GM18511 (cell line): ENCODE data around the gene ITCH.
"Not testable (repeated sequence)": the region's sequence is repeated elsewhere in the genome, so short reads cannot be mapped to it uniquely, and the experiment has no call there.

ENCODE experiments used
- ATAC-seq: cut with Tn5 transposase; IDR thresholded peaks from one replicate; pipeline ENCODE4 v1.9.1; 2021; ENCODE audit warnings: mild to moderate bottlenecking, moderate library complexity; ENCODE audit not compliant: unreplicated experiment

ITCH gene

GRCh38 chr20:34449674-34450592 is 86.9 kb downstream of the ITCH start:
- ATAC-seq: no peak

- no peak for ATAC-seq
Measured at GRCh38 chr20:34452281-34452982, 89.4 kb downstream of the ITCH start.

DNA sequence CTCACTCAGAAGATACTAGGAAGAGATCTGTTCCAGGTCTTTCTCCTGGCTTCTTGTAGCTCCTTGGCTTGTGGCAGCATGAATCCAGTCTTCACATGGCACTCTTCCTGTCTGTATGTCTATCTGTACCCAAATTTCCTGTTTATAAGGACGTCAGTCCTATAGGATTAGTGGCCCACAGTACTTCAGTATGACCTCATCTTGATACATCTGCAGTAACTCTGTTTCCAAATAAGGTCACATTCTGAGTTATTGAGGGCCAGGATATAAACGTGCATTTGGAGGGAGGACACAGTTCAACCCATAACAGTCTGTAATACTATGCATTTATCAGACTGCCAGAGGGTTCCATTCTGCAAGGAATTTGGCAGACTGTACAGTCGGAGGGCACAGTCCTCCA is 95.6 kb downstream of the ITCH start:
- no peak for ATAC-seq

GRCh38 chr20:34459209-34459897 is 96.3 kb downstream of the ITCH start:
- ATAC-seq: no peak

GRCh38 chr20:34461779-34462087 is 98.7 kb downstream of the ITCH start:
- ATAC-seq: no peak

DNA sequence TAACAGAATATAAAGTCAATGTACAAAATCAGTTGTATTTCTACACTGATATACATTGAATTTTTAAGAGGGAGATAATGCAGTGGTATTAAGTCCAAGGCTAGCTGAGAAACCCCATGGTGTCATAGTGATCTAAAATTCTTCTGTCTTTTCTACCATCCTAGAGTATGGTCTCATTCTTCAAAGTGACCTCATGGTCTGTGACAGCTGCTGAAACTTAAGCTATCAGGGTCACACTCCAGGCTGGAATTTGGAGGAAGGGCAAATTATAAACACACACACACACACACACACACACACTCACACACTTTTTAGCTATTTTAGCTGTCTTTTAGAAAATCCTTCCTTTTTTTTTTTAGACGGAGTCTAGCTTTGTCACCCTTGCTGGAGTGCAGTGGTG is 105.9 kb downstream of the ITCH start:
- no peak for ATAC-seq

DNA sequence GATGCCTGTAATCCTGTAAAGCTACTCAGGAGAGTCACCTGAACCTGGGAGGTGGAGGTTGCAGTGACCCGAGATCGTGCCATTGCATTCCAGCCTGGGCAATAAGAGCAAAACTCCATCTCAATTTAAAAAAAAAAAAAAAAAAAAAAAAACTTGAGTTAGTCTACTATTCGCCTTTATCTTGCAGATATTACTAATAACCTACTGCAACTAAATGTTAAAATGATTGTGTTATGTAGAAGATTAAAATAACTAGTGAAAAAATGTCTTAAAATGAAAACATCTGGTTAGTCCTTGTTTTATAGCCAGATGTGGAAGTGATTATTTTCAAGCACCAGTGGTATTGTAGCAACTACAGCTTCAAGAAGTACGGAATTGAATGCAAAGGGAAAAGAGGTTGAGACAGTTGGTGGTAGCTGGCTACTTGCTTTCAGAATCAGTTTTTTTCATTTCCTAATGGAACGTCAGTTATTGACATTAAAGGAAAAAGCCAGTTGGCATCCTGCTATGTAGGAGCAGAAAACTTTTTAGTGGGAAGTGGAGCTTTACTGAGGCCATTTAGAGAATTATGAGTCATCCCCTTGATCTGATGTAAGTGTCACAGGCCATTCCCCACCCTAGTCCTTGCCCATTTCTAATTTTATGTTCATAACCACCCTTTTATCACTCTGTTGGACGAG is 109.3 kb downstream of the ITCH start:
- no peak for ATAC-seq

GRCh38 chr20:34473262-34473883 is 110.3 kb downstream of the ITCH start:
- no peak for ATAC-seq

- peak; percentile 48 for ATAC-seq
Measured at GRCh38 chr20:34475979-34476736, 113.1 kb downstream of the ITCH start.

DNA sequence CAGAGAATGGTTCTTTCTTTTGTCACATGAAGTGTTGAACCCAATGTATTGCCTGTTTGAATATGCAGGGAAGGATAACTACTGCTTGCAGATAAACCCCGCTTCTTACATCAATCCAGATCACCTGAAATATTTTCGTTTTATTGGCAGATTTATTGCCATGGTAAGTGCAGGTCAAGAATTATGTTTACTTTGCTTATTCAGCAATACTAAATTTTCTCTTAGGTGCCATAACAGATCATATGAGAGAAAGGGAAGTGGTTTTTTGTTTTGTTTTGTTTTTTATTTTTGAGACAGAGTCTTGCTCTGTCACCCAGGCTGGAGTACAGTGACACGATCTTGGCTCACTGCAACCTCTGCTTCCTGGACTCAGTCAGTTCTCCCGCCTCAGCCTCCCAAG is 116.6 kb downstream of the ITCH start:
- no peak for ATAC-seq

- not testable (repeated sequence) for ATAC-seq
Measured at GRCh38 chr20:34482154-34482553, 119.1 kb downstream of the ITCH start.

GRCh38 chr20:34483585-34484220 is 120.6 kb downstream of the ITCH start:
- ATAC-seq: not testable (repeated sequence)

GRCh38 chr20:34485068-34485634 is 122.1 kb downstream of the ITCH start:
- ATAC-seq: no peak

DNA sequence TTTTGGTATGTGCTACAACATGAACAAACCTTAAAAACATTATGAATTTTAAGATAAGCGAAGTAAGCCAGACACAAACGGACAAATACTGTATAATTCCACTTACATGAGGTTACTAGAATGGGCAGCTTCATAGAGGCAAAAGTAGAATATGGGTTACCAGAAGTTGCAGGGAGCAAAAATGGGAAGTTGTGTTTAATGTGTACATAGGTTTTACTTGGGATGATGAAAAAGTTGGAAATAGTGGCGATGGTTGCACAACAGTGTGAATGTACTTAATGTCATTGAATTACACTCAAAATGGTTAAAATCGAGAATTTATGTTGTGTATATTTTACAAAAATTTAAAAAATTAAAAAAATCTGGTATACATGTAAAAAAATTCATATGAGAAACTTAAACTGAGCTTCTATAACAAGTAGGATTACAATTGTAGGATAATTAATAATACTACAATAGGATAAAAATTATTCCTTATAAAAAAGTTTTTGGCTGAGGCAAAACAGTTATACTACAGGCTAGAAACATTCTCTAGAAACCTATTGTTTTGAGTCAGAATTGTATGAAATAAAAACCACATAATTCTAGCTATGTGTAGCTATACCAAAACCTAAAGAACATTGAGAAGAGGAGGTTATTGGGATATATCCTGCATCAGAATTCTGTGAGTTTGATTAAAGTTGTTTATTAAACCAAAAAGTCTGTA is 128.3 kb downstream of the ITCH start:
- ATAC-seq: no peak

- no peak for ATAC-seq
Measured at GRCh38 chr20:34491932-34492509, 128.9 kb downstream of the ITCH start.

DNA sequence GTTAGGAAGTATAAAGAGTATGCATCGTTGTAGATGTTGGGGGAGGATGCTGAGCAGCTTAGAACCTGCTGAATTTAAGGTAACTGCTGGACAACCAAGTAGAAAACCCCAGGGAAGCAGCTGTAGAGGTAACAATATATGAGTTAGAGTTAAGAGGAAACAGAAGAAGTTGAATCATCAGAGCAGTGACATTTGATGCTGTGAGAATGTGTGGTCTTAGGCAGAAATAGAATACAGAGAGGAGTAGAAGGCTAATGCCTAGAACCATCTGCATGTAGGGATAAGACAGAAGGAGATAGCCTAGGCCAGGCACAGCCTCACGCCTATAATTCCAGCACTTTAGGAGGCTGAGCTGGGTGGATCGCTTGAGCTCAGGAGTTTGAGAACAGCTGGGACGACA is 130.6 kb downstream of the ITCH start:
- no peak for ATAC-seq

DNA sequence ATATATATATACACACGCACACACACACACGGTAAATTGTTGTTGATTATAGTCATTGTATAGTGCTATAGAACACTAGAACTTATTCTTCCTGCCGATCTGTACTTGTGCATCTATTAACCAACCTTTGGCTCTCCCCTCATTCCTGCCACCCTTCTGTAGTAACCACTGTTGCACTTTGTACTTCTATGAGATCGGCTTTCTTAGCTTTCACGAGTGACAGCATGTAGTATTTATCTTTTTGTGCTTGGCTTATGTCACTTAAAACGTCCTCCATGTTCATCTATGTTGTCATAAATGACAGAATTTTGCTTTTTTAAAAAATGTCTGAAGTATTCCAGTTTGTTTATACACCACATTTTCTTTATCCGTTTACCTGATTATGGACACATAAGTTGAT is 132.2 kb downstream of the ITCH start:
- ATAC-seq: no peak

DNA sequence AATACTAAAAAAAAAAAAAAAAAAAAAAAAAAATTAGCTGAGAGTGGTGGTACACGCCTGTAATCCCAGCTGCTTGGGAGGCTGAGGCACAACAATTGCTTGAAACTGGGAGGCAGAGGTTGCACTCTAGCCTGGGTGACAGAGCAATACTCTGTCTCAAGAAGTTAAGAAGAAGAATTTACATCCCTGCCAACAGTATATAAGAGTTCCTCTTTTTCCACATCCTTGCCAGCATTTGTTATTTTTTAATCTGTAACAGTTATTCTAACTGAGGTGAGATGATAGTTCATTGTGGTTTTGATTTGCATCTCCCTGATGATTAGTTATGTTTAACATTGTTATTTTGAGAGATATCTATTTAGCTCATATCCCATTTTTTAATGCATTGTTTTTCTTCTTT is 132.8 kb downstream of the ITCH start:
- no peak for ATAC-seq
